ENCODE measurements around the gene MRPS18A.
A peak's percentile ranks its signal among the peaks of the same experiment; 100 is the strongest.

DNA sequence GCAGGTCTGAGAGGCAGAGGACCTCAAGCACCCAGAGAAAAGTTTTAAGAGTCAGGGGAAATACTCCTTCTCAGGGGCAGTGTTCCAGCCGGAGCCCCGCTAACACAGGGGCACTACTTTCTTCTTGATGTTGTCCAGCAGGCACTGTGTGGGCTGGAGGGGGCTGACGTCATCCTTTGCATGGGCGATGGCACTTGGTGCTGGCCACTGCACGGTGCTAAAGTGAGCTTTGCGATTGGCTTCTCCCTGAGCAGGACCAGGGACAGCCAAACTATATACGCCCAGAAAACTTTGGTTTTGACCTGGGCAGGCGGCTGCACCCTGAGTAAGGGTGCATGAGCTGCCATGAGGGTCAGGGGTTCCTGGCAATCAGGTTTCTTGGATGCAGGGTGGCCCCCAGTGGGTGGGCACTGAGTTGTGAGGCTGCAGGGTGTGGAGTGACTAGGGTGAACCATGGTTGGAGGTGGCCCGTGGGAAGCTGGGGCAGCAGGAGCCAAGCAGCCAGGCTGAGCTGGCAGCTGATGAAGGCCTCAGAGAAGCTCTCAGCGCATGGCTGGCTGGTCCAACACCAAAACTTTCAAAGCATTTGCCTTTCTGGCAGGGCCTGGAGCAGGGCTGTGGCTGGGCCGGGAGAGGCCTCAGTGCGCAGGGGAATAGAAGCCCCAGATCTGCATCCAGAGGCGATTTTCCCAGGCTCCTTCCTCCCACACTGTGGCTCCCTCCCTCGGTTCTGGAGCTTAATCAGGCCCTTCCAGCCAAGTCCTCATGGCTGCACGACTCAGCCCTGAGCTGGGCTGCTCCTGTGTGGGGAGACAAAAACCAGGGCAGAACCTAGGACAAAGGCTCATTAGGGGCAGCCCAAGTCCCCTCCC, 18.3 kb downstream of the MRPS18A start:
- TF ChIP-seq, protein P1, sequence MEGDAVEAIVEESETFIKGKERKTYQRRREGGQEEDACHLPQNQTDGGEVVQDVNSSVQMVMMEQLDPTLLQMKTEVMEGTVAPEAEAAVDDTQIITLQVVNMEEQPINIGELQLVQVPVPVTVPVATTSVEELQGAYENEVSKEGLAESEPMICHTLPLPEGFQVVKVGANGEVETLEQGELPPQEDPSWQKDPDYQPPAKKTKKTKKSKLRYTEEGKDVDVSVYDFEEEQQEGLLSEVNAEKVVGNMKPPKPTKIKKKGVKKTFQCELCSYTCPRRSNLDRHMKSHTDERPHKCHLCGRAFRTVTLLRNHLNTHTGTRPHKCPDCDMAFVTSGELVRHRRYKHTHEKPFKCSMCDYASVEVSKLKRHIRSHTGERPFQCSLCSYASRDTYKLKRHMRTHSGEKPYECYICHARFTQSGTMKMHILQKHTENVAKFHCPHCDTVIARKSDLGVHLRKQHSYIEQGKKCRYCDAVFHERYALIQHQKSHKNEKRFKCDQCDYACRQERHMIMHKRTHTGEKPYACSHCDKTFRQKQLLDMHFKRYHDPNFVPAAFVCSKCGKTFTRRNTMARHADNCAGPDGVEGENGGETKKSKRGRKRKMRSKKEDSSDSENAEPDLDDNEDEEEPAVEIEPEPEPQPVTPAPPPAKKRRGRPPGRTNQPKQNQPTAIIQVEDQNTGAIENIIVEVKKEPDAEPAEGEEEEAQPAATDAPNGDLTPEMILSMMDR (IDR thresholded peaks at IDR 0.05; ENCODE audit: control extremely low read depth in 1 of 3, insufficient read depth in 1 of 3, low read depth in 1 of 3, low read length in 3 of 3) = no peak
- no peak for TF ChIP-seq SP1 (IDR thresholded peaks at IDR 0.05; ENCODE audit: low read depth, low read length)
- TF ChIP-seq CHD2 (IDR thresholded peaks at IDR 0.05; ENCODE audit: low read length) = no peak
- TF ChIP-seq YY1 (IDR thresholded peaks at IDR 0.05; ENCODE audit: low read depth, low read length) = no peak
- TF ChIP-seq SP2 (IDR thresholded peaks at IDR 0.05; ENCODE audit: low read length) = no peak
- TF ChIP-seq JUND (IDR thresholded peaks at IDR 0.05; ENCODE audit: low read length) = no peak
- TF ChIP-seq, protein P2, sequence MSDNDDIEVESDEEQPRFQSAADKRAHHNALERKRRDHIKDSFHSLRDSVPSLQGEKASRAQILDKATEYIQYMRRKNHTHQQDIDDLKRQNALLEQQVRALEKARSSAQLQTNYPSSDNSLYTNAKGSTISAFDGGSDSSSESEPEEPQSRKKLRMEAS (IDR thresholded peaks at IDR 0.05) = no peak
- TF ChIP-seq POLR2AphosphoS5 (IDR thresholded peaks at IDR 0.05; ENCODE audit: low read depth, low read length) = peak; percentile 19; the same call in 1 of the 2 replicates
- peak in 1 of 2 experiments; percentile 56; a peak in 1 of 3 replicates for TF ChIP-seq POLR2A (IDR thresholded peaks at IDR 0.05; ENCODE audit: control extremely low read depth in 1 of 2, low read depth in 2 of 2, low read length in 2 of 2)
- no peak for TF ChIP-seq TAF1 (IDR thresholded peaks at IDR 0.05; ENCODE audit: low read depth, low read length)
- TF ChIP-seq KDM1A (IDR thresholded peaks at IDR 0.05; ENCODE audit: borderline replicate concordance, low read length) = no peak
- TF ChIP-seq PHF8 (conservative IDR thresholded peaks at IDR 0.05; ENCODE audit: low read depth, low read length) = no peak
- no peak for TF ChIP-seq RXRA (IDR thresholded peaks at IDR 0.05; ENCODE audit: insufficient read depth, low read depth, low read length)
- TF ChIP-seq EZH2 (IDR thresholded peaks at IDR 0.05; ENCODE audit: low read depth, low read length, severe bottlenecking) = no peak

Data from H1 (cell line).